HEK293 (cell line): ENCODE data around the gene PLD6.

ENCODE experiments used
- GLI4 ChIP-seq: fragments of 450-650 bp; formaldehyde crosslinking; IDR thresholded peaks from 2 replicates; pipeline ENCODE4 v1.5.1; 2016; ENCODE audit warnings: missing biosample characterization, missing genetic modification characterization
- GLIS1 ChIP-seq: fragments of 450-650 bp; formaldehyde crosslinking; IDR thresholded peaks from 2 replicates; pipeline ENCODE4 v1.5.1; 2016; ENCODE audit warnings: missing biosample characterization, missing genetic modification characterization
- GLIS2 ChIP-seq: fragments of 450-650 bp; formaldehyde crosslinking; IDR thresholded peaks from 2 replicates; pipeline ENCODE4 v1.5.1; 2016; ENCODE audit warnings: missing biosample characterization, missing genetic modification characterization
- IKZF3 ChIP-seq: fragments of 450-650 bp; IDR thresholded peaks from 2 replicates; pipeline ENCODE4 v1.5.0; 2018; ENCODE audit warnings: missing biosample characterization, mild to moderate bottlenecking, missing genetic modification characterization, moderate library complexity
- OVOL3 ChIP-seq: fragments of 450-650 bp; formaldehyde crosslinking; IDR thresholded peaks from 2 replicates; pipeline ENCODE4 v1.5.1; 2016; ENCODE audit warnings: missing biosample characterization, missing genetic modification characterization
- YY2 ChIP-seq: fragments of 450-650 bp; formaldehyde crosslinking; IDR thresholded peaks from 2 replicates; pipeline ENCODE4 v1.5.1; 2016; ENCODE audit warnings: missing biosample characterization, missing genetic modification characterization
- ZFHX2 ChIP-seq: fragments of 450-650 bp; formaldehyde crosslinking; conservative IDR thresholded peaks from 2 replicates; pipeline ENCODE4 v1.5.1; 2016; ENCODE audit warnings: missing biosample characterization, missing genetic modification characterization
- ZNF121 ChIP-seq: fragments of 450-650 bp; formaldehyde crosslinking; IDR thresholded peaks from 2 replicates; pipeline ENCODE4 v1.5.1; 2016; ENCODE audit warnings: missing biosample characterization, missing genetic modification characterization
- ZNF280D ChIP-seq: fragments of 450-650 bp; formaldehyde crosslinking; IDR thresholded peaks from 2 replicates; pipeline ENCODE4 v1.5.1; 2016; ENCODE audit warnings: missing biosample characterization, missing genetic modification characterization
- ZNF423 ChIP-seq: fragments of 450-650 bp; formaldehyde crosslinking; IDR thresholded peaks from 2 replicates; pipeline ENCODE4 v1.5.1; 2016; ENCODE audit warnings: missing biosample characterization, missing genetic modification characterization
- ZNF558 ChIP-seq: fragments of 450-650 bp; formaldehyde crosslinking; IDR thresholded peaks from 2 replicates; pipeline ENCODE4 v1.5.1; 2016; ENCODE audit warnings: missing biosample characterization, missing genetic modification characterization
- ZNF645 ChIP-seq: fragments of 450-650 bp; formaldehyde crosslinking; IDR thresholded peaks from 2 replicates; pipeline ENCODE4; 2016; ENCODE audit warnings: missing biosample characterization, missing genetic modification characterization
- ZNF677 ChIP-seq: fragments of 450-650 bp; IDR thresholded peaks from 2 replicates; pipeline ENCODE4 v1.5.0; 2018; ENCODE audit warnings: missing biosample characterization, mild to moderate bottlenecking, missing genetic modification characterization, moderate library complexity
- TF ChIP-seq, protein P1 (sequence below): fragments of 450-650 bp; formaldehyde crosslinking; IDR thresholded peaks from 2 replicates; pipeline ENCODE4 v1.5.1; 2016; ENCODE audit warnings: missing biosample characterization, missing genetic modification characterization, borderline replicate concordance
- TF ChIP-seq, protein P2 (sequence below): fragments of 450-650 bp; formaldehyde crosslinking; IDR thresholded peaks from 2 replicates; pipeline ENCODE4 v1.5.1; 2016; ENCODE audit warnings: missing biosample characterization, missing genetic modification characterization, borderline replicate concordance
- TF ChIP-seq, protein P3 (sequence below): fragments of 450-650 bp; formaldehyde crosslinking; IDR thresholded peaks from 2 replicates; pipeline ENCODE4 v1.5.1; 2016; ENCODE audit warnings: missing biosample characterization, missing genetic modification characterization
- TF ChIP-seq, protein P4 (sequence below): fragments of 450-650 bp; formaldehyde crosslinking; optimal IDR thresholded peaks from 2 replicates; pipeline ENCODE3; 2016; ENCODE audit warnings: missing biosample characterization, mild to moderate bottlenecking, missing genetic modification characterization
- TF ChIP-seq, protein P5 (sequence below): fragments of 450-650 bp; formaldehyde crosslinking; IDR thresholded peaks from 2 replicates; pipeline ENCODE4 v1.5.1; 2017; ENCODE audit warnings: missing biosample characterization, missing genetic modification characterization

PLD6 gene

DNA sequence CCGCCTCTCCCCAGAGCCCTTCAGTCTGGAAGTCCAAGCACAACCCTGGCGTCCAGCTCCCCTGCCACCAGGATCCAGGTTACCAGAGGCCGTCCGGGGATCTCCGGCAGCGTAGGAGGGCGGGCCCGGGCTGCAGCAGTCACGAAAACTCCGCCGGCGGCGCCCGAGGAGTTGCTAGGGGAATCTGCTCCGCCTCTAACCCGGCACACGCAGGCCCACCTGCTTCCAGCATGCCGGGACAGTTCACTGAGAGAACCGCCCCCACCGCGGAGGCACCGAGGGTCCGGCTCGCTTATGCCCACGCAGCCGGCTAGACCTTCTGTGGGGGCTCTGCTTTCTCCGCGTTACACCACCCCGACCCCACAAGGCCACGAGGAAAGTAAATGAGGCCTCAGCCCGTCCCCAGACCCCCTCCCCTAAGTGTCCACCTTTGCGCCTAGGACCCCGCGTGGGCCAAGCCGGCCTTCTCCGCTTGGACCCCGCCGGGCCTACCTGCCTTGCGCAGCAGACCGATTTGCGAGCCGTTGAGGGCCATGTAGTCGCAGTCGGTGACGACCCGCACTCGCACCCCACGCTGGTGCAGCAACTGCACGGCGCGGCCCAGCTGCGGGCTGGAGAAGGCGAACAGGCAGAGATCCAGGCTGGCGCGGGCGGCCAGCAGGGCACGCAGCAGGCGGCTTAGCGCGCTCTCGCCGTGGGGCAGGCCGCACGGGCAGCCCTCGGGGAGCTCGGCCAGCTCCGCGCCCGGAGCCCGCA lies 587 bp downstream of the PLD6 start (continued):
- TF ChIP-seq ZNF677 (tag by site-specific recombination) (no peak), OVOL3 (tag by site-specific recombination) (no peak), ZNF121 (no peak), GLI4 (tag by site-specific recombination) (0 out of 2 replicates have a peak, but pooled peaks have one; percentile 28), ZNF645 (no peak), ZNF280D (no peak), ZNF558 (tag by site-specific recombination) (no peak), GLIS2 (tag by site-specific recombination) (peak; percentile 55), ZNF423 (tag by site-specific recombination) (no peak), ZFHX2 (peak; percentile 81), IKZF3 (tag by site-specific recombination) (no peak), GLIS1 (peak; percentile 34; the same call in 1 of the 2 replicates), YY2 (tag by site-specific recombination) (no peak)
- TF ChIP-seq, protein P1, sequence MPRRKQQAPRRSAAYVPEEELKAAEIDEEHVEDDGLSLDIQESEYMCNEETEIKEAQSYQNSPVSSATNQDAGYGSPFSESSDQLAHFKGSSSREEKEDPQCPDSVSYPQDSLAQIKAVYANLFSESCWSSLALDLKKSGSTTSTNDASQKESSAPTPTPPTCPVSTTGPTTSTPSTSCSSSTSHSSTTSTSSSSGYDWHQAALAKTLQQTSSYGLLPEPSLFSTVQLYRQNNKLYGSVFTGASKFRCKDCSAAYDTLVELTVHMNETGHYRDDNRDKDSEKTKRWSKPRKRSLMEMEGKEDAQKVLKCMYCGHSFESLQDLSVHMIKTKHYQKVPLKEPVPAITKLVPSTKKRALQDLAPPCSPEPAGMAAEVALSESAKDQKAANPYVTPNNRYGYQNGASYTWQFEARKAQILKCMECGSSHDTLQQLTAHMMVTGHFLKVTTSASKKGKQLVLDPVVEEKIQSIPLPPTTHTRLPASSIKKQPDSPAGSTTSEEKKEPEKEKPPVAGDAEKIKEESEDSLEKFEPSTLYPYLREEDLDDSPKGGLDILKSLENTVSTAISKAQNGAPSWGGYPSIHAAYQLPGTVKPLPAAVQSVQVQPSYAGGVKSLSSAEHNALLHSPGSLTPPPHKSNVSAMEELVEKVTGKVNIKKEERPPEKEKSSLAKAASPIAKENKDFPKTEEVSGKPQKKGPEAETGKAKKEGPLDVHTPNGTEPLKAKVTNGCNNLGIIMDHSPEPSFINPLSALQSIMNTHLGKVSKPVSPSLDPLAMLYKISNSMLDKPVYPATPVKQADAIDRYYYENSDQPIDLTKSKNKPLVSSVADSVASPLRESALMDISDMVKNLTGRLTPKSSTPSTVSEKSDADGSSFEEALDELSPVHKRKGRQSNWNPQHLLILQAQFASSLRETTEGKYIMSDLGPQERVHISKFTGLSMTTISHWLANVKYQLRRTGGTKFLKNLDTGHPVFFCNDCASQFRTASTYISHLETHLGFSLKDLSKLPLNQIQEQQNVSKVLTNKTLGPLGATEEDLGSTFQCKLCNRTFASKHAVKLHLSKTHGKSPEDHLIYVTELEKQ: no peak
- TF ChIP-seq, protein P2, sequence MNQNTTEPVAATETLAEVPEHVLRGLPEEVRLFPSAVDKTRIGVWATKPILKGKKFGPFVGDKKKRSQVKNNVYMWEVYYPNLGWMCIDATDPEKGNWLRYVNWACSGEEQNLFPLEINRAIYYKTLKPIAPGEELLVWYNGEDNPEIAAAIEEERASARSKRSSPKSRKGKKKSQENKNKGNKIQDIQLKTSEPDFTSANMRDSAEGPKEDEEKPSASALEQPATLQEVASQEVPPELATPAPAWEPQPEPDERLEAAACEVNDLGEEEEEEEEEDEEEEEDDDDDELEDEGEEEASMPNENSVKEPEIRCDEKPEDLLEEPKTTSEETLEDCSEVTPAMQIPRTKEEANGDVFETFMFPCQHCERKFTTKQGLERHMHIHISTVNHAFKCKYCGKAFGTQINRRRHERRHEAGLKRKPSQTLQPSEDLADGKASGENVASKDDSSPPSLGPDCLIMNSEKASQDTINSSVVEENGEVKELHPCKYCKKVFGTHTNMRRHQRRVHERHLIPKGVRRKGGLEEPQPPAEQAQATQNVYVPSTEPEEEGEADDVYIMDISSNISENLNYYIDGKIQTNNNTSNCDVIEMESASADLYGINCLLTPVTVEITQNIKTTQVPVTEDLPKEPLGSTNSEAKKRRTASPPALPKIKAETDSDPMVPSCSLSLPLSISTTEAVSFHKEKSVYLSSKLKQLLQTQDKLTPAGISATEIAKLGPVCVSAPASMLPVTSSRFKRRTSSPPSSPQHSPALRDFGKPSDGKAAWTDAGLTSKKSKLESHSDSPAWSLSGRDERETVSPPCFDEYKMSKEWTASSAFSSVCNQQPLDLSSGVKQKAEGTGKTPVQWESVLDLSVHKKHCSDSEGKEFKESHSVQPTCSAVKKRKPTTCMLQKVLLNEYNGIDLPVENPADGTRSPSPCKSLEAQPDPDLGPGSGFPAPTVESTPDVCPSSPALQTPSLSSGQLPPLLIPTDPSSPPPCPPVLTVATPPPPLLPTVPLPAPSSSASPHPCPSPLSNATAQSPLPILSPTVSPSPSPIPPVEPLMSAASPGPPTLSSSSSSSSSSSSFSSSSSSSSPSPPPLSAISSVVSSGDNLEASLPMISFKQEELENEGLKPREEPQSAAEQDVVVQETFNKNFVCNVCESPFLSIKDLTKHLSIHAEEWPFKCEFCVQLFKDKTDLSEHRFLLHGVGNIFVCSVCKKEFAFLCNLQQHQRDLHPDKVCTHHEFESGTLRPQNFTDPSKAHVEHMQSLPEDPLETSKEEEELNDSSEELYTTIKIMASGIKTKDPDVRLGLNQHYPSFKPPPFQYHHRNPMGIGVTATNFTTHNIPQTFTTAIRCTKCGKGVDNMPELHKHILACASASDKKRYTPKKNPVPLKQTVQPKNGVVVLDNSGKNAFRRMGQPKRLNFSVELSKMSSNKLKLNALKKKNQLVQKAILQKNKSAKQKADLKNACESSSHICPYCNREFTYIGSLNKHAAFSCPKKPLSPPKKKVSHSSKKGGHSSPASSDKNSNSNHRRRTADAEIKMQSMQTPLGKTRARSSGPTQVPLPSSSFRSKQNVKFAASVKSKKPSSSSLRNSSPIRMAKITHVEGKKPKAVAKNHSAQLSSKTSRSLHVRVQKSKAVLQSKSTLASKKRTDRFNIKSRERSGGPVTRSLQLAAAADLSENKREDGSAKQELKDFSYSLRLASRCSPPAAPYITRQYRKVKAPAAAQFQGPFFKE (tag by site-specific recombination): 0 out of 2 replicates have a peak, but pooled peaks have one; percentile 53
- TF ChIP-seq, protein P3, sequence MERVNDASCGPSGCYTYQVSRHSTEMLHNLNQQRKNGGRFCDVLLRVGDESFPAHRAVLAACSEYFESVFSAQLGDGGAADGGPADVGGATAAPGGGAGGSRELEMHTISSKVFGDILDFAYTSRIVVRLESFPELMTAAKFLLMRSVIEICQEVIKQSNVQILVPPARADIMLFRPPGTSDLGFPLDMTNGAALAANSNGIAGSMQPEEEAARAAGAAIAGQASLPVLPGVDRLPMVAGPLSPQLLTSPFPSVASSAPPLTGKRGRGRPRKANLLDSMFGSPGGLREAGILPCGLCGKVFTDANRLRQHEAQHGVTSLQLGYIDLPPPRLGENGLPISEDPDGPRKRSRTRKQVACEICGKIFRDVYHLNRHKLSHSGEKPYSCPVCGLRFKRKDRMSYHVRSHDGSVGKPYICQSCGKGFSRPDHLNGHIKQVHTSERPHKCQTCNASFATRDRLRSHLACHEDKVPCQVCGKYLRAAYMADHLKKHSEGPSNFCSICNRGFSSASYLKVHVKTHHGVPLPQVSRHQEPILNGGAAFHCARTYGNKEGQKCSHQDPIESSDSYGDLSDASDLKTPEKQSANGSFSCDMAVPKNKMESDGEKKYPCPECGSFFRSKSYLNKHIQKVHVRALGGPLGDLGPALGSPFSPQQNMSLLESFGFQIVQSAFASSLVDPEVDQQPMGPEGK (tag by site-specific recombination): peak; percentile 15; the same call in 1 of the 2 replicates
- TF ChIP-seq, protein P4, sequence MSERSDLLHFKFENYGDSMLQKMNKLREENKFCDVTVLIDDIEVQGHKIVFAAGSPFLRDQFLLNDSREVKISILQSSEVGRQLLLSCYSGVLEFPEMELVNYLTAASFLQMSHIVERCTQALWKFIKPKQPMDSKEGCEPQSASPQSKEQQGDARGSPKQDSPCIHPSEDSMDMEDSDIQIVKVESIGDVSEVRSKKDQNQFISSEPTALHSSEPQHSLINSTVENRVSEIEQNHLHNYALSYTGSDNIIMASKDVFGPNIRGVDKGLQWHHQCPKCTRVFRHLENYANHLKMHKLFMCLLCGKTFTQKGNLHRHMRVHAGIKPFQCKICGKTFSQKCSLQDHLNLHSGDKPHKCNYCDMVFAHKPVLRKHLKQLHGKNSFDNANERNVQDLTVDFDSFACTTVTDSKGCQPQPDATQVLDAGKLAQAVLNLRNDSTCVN (tag by site-specific recombination): peak; percentile 64
- TF ChIP-seq, protein P5, sequence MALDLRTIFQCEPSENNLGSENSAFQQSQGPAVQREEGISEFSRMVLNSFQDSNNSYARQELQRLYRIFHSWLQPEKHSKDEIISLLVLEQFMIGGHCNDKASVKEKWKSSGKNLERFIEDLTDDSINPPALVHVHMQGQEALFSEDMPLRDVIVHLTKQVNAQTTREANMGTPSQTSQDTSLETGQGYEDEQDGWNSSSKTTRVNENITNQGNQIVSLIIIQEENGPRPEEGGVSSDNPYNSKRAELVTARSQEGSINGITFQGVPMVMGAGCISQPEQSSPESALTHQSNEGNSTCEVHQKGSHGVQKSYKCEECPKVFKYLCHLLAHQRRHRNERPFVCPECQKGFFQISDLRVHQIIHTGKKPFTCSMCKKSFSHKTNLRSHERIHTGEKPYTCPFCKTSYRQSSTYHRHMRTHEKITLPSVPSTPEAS (tag by site-specific recombination): no peak
